IPS-20b (cell line): ENCODE results near the gene NPBWR2.

Experiments
- H3K27ac ChIP-seq: one replicate; pipeline ENCODE4 v1.5.1; 2013; ENCODE audit warnings: low read length
- H3K27me3 ChIP-seq: 2 replicates; pipeline ENCODE4 v1.6.1; 2013; ENCODE audit warnings: mild to moderate bottlenecking, low read length, inconsistent platforms; ENCODE audit not compliant: insufficient read depth
- H3K36me3 ChIP-seq: 2 replicates; pipeline ENCODE4 v1.6.1; 2013; ENCODE audit warnings: low read depth, mild to moderate bottlenecking, inconsistent platforms, low read length, moderate library complexity; ENCODE audit not compliant: insufficient read depth
- H3K4me1 ChIP-seq: 2 replicates; pipeline ENCODE4 v1.6.1; 2013; ENCODE audit warnings: mild to moderate bottlenecking, control low read depth, inconsistent platforms, low read length, moderate library complexity; ENCODE audit not compliant: insufficient read depth
- H3K4me3 ChIP-seq: 2 replicates; pipeline ENCODE4 v1.5.1; 2013; ENCODE audit warnings: mild to moderate bottlenecking, low read length, inconsistent platforms
- H3K9ac ChIP-seq: 2 replicates; pipeline ENCODE4 v1.6.1; 2013; ENCODE audit warnings: low read depth, mild to moderate bottlenecking, inconsistent platforms, low read length, moderate library complexity
- H3K9me3 ChIP-seq: 2 replicates; pipeline ENCODE4 v1.6.1; 2013; ENCODE audit warnings: mild to moderate bottlenecking, low read depth, low read length, inconsistent platforms; ENCODE audit not compliant: insufficient read depth

NPBWR2 gene

DNA sequence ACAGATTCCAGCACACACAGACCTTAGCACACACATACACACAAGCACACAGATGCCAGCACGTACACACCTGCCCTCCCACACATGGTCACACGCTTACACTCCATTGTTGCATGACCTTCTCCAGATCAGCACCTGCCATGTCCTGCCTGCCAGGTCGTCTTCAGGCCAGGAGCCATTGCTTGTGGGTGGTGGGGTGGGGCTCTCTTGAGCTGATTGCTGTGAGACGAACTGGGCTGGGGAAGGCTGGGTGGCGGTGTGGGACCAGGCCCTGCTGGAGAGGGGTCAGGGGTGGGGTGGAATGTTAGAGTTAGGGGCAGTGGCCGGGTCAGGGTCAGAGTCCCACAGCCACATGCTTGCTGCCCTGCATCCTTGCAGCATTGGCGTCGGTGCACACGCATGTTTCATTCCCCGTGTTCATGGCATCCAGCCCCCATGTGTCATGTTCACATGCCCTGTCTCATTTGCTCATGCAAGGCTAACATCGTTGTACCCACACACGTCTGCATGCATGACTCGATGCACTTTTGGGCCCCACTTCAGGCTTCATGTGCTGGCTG lies 6.5 kb upstream of the NPBWR2 start:
- Histone ChIP-seq H3K9me3 (no peaks in the 10 kb centered on the region), H3K9ac (no peak overlapping the region), H3K4me1 (no peaks in the 10 kb centered on the region), H3K27ac (no peak overlapping the region), H3K4me3 (no peak overlapping the region), H3K27me3 (no peaks in the 10 kb centered on the region), H3K36me3 (no peaks in the 10 kb centered on the region)

DNA sequence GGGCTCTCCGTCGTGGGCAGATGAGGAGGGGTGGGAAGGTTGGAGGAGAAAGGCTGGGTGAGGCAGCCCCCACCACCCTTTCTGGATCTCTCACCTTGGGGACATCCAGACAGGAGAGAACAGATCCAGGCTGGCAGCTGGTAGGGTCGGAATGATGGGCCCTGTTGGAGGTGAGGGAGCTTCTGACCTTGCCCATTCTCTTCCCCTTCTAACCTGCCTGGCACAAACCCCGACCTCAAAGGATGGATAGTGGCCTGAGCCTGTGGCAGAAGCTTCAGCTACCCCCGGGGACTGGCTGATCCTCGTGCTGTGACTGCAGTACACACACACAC lies 6.0 kb upstream of the NPBWR2 start:
- H3K27ac ChIP-seq = no peak overlapping the region
- H3K4me3 ChIP-seq = no peak overlapping the region
- H3K36me3 ChIP-seq = no peaks in the 10 kb centered on the region
- H3K4me1 ChIP-seq = no peaks in the 10 kb centered on the region
- H3K27me3 ChIP-seq = no peaks in the 10 kb centered on the region
- H3K9ac ChIP-seq = no peak overlapping the region
- H3K9me3 ChIP-seq = no peaks in the 10 kb centered on the region

- Histone ChIP-seq H3K4me1 (no peaks in the 10 kb centered on the region), H3K4me3 (no peak overlapping the region), H3K9me3 (no peaks in the 10 kb centered on the region), H3K36me3 (no peaks in the 10 kb centered on the region), H3K9ac (no peak overlapping the region), H3K27ac (no peak overlapping the region), H3K27me3 (no peaks in the 10 kb centered on the region)
Observed at GRCh38 chr20:64112691-64113443, 5.5 kb upstream of the NPBWR2 start.

DNA sequence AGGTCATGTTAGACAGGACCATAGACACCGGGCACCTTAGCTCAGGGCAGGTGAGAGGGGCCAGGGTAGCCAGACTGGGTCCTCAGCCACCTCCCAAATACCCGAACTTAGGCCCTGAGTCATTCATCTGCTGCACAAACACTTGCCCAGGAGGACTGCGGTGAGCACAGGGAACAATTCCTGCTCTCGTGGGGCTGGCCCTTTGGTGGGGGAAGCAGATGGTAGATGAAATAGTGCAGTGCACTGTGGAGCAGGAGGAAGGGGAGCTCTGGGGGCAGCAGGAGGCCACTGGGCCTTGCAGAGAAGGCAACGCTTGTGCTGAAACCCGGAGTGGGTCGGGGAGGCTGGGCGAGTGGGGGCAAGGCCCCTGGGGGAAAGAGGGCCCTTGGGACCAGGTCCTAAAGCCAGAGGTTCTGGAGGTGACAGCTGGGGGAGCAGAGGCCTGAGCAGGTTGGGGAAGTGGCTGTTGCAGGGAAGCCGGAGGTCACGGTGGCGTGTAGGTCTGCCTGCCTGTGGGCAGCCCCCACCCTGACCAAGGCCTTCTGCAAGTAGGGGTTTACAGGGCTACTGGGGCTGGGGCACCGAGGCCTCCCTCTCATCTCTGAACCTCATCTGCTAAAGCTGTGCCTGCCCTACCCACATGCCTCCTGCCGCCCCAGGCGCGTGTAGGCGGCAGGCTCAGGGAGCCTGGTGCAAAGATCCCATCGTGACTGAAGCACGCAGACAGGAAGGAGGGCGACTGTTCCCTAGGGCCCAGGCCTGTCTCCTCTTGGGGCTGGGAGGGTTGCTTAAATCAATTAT lies 4.7 kb upstream of the NPBWR2 start:
- H3K4me3 ChIP-seq = no peak overlapping the region
- H3K4me1 ChIP-seq = no peaks in the 10 kb centered on the region
- H3K9ac ChIP-seq = no peak overlapping the region
- H3K9me3 ChIP-seq = no peaks in the 10 kb centered on the region
- H3K27me3 ChIP-seq = no peaks in the 10 kb centered on the region
- H3K27ac ChIP-seq = no peak overlapping the region
- no peaks in the 10 kb centered on the region for H3K36me3 ChIP-seq

GRCh38 chr20:64110411-64111068 lies 3.2 kb upstream of the NPBWR2 start:
- Histone ChIP-seq H3K4me3 (no peak overlapping the region), H3K9ac (no peak overlapping the region), H3K9me3 (no peaks in the 10 kb centered on the region), H3K36me3 (no peaks in the 10 kb centered on the region), H3K27ac (no peak overlapping the region), H3K4me1 (no peaks in the 10 kb centered on the region), H3K27me3 (no peaks in the 10 kb centered on the region)

GRCh38 chr20:64109831-64110391 lies 2.5 kb upstream of the NPBWR2 start:
- Histone ChIP-seq H3K4me1 (no peaks in the 10 kb centered on the region), H3K27me3 (no peaks in the 10 kb centered on the region), H3K4me3 (no peak overlapping the region), H3K36me3 (no peaks in the 10 kb centered on the region), H3K9ac (no peak overlapping the region), H3K27ac (no peak overlapping the region), H3K9me3 (no peaks in the 10 kb centered on the region)

DNA sequence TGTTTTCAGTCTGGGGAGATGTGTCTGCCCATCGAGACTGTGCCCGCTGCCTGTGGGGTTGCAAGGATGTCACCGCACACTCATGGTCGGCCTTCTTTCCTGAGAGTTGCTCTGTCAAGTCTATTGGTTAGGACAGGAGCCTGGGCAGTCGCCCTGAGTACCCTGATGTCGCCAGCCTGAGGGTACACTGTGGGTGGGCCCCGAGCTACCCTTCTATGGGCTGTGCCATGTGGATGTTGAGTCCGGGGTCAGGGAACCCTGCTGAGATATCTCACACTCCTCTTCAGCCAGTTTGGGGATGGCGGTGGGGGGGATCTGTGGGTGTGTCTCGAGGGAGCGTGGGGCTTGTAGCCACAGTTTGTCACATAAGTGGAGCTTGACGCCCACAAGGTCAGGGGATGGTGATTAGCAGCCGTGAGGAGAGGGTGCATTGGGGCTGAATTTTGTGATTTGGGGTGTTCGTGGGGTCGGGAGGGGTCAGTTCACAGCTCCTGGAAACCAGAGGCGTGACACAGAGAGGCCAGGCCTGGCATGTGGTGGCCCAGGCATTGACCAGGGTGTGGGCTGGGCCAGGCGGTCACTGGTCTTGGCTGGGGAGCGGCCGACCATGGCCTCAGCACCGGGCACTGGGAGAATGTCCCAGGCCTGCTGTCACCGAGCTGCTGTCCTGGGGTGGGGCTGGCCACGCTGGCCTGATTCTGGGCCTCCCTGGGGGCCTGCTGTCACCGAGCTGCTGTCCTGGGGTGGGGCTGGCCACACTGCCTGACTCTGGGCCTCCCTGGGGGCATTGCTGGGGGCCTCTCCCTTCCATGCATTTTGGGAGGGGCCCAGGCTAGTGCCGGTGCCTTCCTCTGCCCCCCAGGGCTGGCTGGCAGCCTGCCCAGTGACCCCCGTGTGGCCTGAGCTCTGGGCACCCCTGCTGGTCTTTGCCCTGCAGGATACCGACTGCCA lies 1.6 kb upstream of the NPBWR2 start:
- H3K4me1 ChIP-seq = no peaks in the 10 kb centered on the region
- H3K27me3 ChIP-seq = no peaks in the 10 kb centered on the region; the same call in 1 of the 2 replicates
- no peak overlapping the region for H3K4me3 ChIP-seq
- H3K9me3 ChIP-seq = no peaks in the 10 kb centered on the region
- no peak overlapping the region for H3K9ac ChIP-seq
- no peaks in the 10 kb centered on the region for H3K36me3 ChIP-seq
- H3K27ac ChIP-seq = no peak overlapping the region

DNA sequence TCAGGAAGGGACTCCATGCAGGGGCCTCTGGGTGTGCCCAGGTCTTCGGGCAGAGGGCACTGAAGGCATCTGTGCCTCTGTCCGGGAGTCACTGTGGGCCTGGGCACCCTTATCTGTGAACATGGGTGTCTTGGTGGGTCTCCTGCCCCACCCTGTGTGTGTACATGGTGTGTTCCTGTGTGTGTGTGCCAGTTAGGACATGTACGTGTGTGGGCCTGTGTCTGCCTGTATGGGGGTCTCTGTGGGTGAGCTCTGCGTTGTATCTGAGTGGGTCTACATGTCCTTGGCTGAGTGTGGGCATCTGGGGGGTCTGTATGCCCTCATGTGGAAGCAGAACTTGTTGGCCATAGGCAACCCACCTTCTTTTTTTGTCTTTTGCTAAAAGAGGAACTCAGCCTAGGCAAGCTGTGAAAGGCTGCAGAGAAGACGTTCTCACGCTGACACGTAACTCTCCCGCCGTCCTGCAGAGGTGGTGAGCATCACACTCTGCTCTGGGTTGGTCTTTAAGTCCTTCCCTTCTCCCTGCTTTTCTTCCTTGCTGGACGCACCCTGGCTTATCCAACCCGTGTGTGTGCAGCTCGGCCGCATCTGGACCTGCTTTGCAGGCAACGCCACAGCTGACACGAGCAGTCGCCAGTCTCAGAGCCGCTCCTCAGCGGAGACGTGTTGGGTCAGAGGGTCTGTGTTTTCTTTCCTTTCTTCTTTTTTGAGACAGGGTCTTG lies 532 bp upstream of the NPBWR2 start:
- Histone ChIP-seq H3K9me3 (no peaks in the 10 kb centered on the region), H3K4me1 (no peaks in the 10 kb centered on the region), H3K27me3 (peaks cover 11% of the 10 kb centered on the region), H3K4me3 (no peak overlapping the region), H3K27ac (no peak overlapping the region), H3K36me3 (no peaks in the 10 kb centered on the region), H3K9ac (no peak overlapping the region)

GRCh38 chr20:64106435-64106961 lies 867 bp downstream of the NPBWR2 start:
- Histone ChIP-seq H3K4me3 (no peak overlapping the region), H3K36me3 (no peaks in the 10 kb centered on the region), H3K4me1 (no peaks in the 10 kb centered on the region), H3K27me3 (peaks cover 19% of the 10 kb centered on the region), H3K9ac (no peak overlapping the region), H3K27ac (no peak overlapping the region), H3K9me3 (no peaks in the 10 kb centered on the region)

- Histone ChIP-seq H3K27me3 (peaks cover 25% of the 10 kb centered on the region), H3K36me3 (no peaks in the 10 kb centered on the region), H3K4me3 (no peak overlapping the region), H3K9me3 (no peaks in the 10 kb centered on the region), H3K27ac (no peak overlapping the region), H3K4me1 (no peaks in the 10 kb centered on the region), H3K9ac (no peak overlapping the region)
Observed at GRCh38 chr20:64105846-64106434, 1.4 kb downstream of the NPBWR2 start.
